Activated naive CD4-positive, alpha-beta T cell (primary cell): ENCODE data around the gene PTPRD.

Experiments used
- DNase-seq, 4 experiments: peaks; one replicate each; lab custom pipeline; 2025; lab: John Stamatoyannopoulos, UW

The PTPRD gene

DNA sequence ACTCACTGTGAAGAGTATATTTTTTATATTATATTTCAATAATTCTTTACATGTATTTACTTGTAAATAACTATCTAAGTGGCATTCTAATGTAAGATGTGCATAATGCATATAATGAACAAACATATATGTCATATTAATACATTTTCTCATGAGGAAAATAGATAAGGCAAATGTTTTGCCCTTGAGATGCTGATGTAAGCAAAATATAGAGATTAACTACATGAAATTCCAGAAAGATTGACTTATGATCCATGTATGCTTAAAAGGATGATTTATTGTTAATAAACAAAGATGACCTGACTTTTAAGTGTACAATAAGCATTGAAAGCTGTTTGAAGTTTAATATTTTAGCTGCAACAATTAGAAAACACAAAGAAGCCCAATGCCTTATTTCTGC lies 559.9 kb downstream of the PTPRD start:
- no peak for DNase-seq

GRCh38 chr9:10052181-10052580 lies 560.6 kb downstream of the PTPRD start:
- DNase-seq: no peak

DNA sequence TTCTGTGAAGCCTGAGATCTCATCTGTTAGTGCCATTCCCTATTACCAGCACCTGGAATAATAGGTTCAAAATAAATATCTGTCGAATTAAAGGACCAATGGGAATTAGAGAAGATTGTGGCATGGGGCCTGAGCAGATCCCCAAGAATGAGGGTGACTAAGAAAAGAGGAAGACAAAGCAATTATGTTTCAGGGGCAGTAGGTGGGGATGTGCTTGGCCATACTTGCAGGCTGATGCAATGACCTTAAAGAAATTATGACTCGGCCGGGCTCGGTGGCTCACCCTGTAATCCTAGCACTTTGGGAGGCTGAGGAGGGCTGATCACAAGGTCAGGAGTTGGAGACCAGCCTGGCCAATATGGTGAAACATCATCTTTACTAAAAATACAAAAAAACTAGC lies 562.8 kb downstream of the PTPRD start:
- no peak for DNase-seq

DNA sequence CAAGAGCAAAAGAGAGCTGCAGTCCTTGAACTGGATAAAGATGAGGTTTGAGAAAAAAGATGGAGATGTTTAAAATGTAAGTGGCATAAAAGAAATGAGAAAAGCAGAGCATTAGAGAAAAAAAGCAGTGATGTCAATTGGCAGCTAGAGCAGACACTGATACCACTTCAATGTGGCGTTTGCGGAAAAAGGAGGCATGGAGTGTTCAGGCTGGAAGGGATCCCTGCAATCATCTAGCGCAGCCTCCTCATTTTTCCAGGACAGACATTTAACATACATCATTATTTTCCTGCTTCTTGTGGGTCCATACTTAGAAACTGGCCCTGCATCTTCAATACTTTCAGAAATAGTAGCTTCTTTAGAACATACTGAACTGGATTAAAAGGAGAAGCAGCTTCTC lies 563.8 kb downstream of the PTPRD start:
- no peak for DNase-seq

DNA sequence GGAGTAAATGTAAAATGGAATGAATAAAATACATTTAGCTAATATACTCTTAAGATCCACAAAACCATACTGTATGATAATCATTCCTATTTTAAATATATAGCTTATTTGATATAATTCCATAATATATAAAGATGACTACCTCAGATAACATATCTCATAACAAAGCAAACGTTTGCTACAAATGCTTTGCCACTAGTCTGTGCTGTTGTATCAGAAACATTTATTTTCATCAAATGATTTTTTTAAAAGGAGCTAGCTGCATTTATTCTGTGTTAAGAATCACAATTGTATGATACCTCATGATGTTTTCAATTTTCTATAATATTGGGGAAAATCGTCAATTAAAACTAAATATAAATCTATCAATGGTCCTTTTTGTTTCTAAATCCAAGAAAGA lies 567.2 kb downstream of the PTPRD start:
- no peak for DNase-seq

- DNase-seq: no peak
Observed at GRCh38 chr9:10041726-10042229, 571.0 kb downstream of the PTPRD start.

GRCh38 chr9:10036095-10036494 lies 576.7 kb downstream of the PTPRD start:
- DNase-seq: no peak

- DNase-seq: no peak
Observed at GRCh38 chr9:10032166-10032565, 580.6 kb downstream of the PTPRD start.

- no peak for DNase-seq
Observed at GRCh38 chr9:10026443-10026984, 586.3 kb downstream of the PTPRD start.

- DNase-seq: no peak
Observed at GRCh38 chr9:10015755-10016154, 597.0 kb downstream of the PTPRD start.

GRCh38 chr9:10014889-10015288 lies 597.9 kb downstream of the PTPRD start:
- DNase-seq: no peak

- DNase-seq: no peak
Observed at GRCh38 chr9:10009401-10009800, 603.4 kb downstream of the PTPRD start.

DNA sequence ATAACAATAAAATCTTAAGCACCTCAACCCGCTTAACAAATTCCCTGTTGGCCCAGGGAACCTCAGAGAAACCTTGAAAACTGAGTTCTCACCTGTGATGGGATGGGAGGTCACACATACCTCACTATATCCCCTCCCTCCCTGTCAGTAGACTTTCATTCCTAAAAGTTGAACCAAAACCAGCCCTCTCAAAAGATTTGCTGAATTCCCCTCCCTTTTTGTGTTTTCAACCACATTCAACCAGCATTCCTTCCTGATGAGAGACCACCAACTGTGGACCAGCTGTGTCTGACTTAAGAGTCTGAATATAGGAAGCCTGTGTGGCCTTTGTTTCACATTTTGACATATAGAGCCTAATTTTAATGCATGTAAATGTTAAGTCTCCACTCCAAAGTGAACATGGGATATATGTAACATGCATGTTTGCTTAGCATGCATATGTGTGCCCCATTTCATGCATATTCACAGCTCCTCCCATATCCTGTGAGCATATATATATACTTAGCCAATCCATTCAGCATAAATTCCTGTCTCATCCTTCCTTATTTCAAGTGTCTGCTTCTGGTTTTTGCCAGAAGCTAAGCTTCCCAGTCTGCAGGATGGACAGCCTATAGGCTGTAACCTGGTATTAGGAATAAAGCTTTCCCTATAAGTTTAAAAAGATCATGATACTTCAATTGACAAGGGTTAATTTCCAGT lies 604.6 kb downstream of the PTPRD start:
- DNase-seq: no peak

DNA sequence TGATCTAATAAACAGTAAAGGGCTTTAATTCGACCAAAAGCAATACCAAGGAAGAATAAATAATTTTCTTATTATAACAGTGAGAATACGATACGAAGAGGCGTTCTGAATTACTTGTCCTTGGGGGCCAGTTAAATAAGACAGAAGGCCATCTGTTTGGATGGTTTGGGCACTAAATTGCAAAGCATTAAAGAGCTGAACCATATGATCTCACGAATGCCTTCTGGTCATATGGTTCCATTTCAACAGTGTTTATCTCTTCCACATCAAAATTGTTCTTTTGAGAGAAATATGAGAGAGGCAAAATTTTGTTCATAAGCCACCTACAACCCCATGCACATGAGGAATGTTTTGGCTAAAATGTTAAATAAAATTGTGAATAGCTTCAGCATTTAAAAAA lies 605.4 kb downstream of the PTPRD start:
- DNase-seq: no peak

- no peak for DNase-seq
Observed at GRCh38 chr9:10005206-10005605, 607.6 kb downstream of the PTPRD start.

DNA sequence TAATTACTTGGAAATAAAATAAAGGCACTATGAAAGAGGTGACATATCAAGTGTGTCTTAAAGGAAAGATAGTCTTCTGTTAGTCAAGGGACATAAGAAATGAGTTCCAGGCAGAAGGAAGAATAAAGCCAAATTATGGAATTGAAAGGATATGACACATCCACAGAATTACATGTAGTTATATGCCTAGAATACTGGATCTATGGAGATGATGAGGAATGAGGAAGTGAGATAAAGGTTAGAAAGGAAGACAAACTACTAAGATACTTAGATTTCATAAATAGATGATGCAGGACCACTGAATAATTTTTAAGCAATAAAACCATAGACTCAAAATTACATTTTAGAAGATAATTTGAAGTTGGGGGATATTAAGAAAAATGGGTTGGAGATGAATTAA lies 609.8 kb downstream of the PTPRD start:
- no peak for DNase-seq

DNA sequence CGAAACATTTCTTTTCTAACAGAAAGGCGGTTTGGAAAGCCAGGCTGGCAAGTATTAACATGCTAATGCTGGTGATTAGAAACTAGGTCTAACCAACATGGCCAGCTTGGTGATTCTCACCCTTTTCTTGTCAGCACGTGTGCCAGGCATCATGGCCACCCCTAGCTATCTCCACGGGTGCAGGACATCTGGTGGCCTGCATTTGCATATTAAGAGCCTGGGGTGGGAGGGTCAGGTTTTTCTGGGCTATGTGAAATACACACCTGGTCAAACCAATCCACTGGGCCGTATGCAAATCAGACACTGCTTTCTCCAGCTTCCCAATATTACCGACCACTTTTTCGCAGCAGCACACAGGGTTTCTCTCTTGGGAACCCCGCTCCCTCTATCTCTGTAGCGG lies 612.1 kb downstream of the PTPRD start:
- no peak for DNase-seq

DNA sequence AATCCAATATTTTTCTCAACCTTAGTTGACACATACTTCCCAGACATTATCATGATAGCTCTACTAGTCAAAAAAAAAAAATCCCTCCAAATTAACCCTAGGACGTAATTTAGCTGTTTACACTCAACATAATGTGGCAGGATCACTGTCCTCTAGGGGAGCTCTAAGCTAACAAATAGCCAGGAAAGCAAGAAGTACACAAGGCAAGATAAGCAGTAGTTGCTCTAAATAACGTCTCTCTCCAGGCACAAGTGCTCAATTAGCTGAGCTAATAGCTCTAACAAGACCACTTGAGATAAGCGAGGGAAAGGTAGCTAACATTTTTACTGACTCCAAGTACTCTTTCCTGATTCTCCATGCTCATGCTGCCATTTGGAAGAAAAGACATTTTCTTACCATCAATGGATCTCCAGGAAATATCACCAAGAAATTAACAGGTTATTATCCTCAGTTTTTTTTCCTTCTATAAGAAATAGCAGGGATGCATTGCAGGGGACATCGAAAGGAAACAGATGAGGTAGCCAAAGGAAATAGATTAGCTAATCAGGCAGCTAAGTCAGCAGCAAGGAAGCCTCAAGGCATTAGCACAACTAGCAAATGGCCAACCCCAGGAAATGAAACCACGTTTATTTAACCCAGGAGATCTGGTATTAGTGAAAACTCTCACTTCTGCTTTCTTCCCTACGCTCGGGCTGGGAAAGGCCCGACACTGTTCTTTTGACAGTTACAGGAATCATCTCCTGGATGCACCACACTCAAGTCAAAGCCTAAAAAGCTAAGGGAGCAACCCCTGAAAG lies 614.1 kb downstream of the PTPRD start:
- DNase-seq: no peak

GRCh38 chr9:9997585-9997984 lies 615.2 kb downstream of the PTPRD start:
- DNase-seq: no peak

GRCh38 chr9:9996259-9996658 lies 616.5 kb downstream of the PTPRD start:
- DNase-seq: no peak

DNA sequence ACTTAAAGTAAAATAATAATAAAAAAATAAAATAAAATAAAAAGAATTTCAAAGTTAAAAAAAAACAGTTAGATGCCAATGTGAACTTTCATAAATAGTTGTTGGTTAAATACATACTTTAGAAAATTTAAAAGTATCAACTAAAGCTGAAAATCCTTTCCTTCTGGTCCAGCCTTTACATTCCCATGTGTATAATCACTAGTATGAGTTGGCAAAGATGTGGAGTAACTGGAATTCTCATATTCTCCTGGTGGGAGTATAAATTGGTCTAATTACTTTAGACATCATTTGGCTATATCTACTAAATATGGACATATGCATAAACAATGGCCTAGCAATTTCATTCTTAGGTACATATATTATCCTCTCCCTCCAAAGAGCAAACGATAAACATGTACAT lies 619.9 kb downstream of the PTPRD start:
- no peak for DNase-seq

- no peak for DNase-seq
Observed at GRCh38 chr9:9973062-9973461, 639.7 kb downstream of the PTPRD start.

GRCh38 chr9:9970514-9970913 lies 642.3 kb downstream of the PTPRD start:
- no peak for DNase-seq
